Stimulated activated CD4-positive, alpha-beta T cell treated with anti-CD3 and anti-CD28 coated beads, Interleukin-2, amount 100 ng/mL, for 48 hours (primary cell): Measurements from ENCODE around the gene HOXA1.
"Not testable (repeated sequence)": the region's sequence is repeated elsewhere in the genome, so short reads cannot be mapped to it uniquely, and the experiment has no call there.

ENCODE experiments used
- DNase-seq, 2 donors: peaks; one replicate each; pipeline ENCODE4 v3.0.0-alpha.2; 2020

Gene HOXA1

GRCh38 chr7:27091105-27091504, 4.7 kb downstream of the HOXA1 start:
- no peak for DNase-seq

- no peak for DNase-seq
Measured at GRCh38 chr7:27088002-27088922, 7.5 kb downstream of the HOXA1 start.

- no peak for DNase-seq
Measured at GRCh38 chr7:27083646-27084045, 12.2 kb downstream of the HOXA1 start.

GRCh38 chr7:27082171-27082570, 13.6 kb downstream of the HOXA1 start:
- DNase-seq = no peak

GRCh38 chr7:27080844-27081436, 14.9 kb downstream of the HOXA1 start:
- DNase-seq = no peak

GRCh38 chr7:27079234-27079975, 16.4 kb downstream of the HOXA1 start:
- no peak for DNase-seq

- DNase-seq = no peak
Measured at GRCh38 chr7:27078616-27079233, 17.1 kb downstream of the HOXA1 start.

- no peak for DNase-seq
Measured at GRCh38 chr7:27073076-27073475, 22.7 kb downstream of the HOXA1 start.

GRCh38 chr7:27071622-27072390, 24.0 kb downstream of the HOXA1 start:
- DNase-seq = no peak

GRCh38 chr7:27068259-27068658, 27.5 kb downstream of the HOXA1 start:
- no peak for DNase-seq

- DNase-seq = no peak
Measured at GRCh38 chr7:27066148-27066547, 29.7 kb downstream of the HOXA1 start.

GRCh38 chr7:27065709-27066108, 30.1 kb downstream of the HOXA1 start:
- DNase-seq = no peak

GRCh38 chr7:27064661-27065060, 31.1 kb downstream of the HOXA1 start:
- no peak for DNase-seq

- no peak for DNase-seq
Measured at GRCh38 chr7:27064159-27064558, 31.6 kb downstream of the HOXA1 start.

- no peak for DNase-seq
Measured at GRCh38 chr7:27062946-27063345, 32.9 kb downstream of the HOXA1 start.

GRCh38 chr7:27053153-27053552, 42.6 kb downstream of the HOXA1 start:
- DNase-seq = no peak

GRCh38 chr7:27051451-27051850, 44.3 kb downstream of the HOXA1 start:
- DNase-seq = no peak

GRCh38 chr7:27048438-27048837, 47.4 kb downstream of the HOXA1 start:
- DNase-seq = no peak

- no peak for DNase-seq
Measured at GRCh38 chr7:27046854-27047549, 48.8 kb downstream of the HOXA1 start.

- not testable (repeated sequence) for DNase-seq
Measured at GRCh38 chr7:27045972-27046371, 49.8 kb downstream of the HOXA1 start.

GRCh38 chr7:27045066-27045465, 50.7 kb downstream of the HOXA1 start:
- DNase-seq = not testable (repeated sequence)
